NT2/D1 (cell line): ENCODE measurements around the gene HRH3.

Source experiments
- DNase-seq: peaks from one replicate; pipeline ENCODE4 v3.0.0-alpha.2; 2011; ENCODE audit warnings: low read depth, low spot score
- H3K27me3 ChIP-seq: 2 replicates; pipeline ENCODE4 v1.6.0; 2011; ENCODE audit warnings: mild to moderate bottlenecking; ENCODE audit not compliant: insufficient read length, insufficient read depth
- H3K36me3 ChIP-seq: 2 replicates; pipeline ENCODE4 v1.6.1; 2011; ENCODE audit warnings: mild to moderate bottlenecking, low read length, mixed read lengths; ENCODE audit not compliant: insufficient read depth, insufficient read length
- H3K4me1 ChIP-seq: 2 replicates; pipeline ENCODE4 v1.5.1; 2011; ENCODE audit not compliant: insufficient read depth, insufficient read length
- H3K4me3 ChIP-seq: 2 replicates; pipeline ENCODE4 v1.5.1; 2011; ENCODE audit warnings: low read depth; ENCODE audit not compliant: insufficient read length
- H3K9ac ChIP-seq: 2 replicates; pipeline ENCODE4 v1.6.0; 2011; ENCODE audit warnings: low read depth; ENCODE audit not compliant: insufficient read length
- H3K9me3 ChIP-seq: 2 replicates; pipeline ENCODE4 v1.5.1; 2011; ENCODE audit warnings: mild to moderate bottlenecking, low read length; ENCODE audit not compliant: insufficient read depth
- SUZ12 ChIP-seq: IDR thresholded peaks from 2 replicates; pipeline ENCODE4 v1.6.1; 2011; ENCODE audit not compliant: insufficient read length, insufficient read depth; ENCODE audit errors: extremely low read depth
- YY1 ChIP-seq: IDR thresholded peaks from 2 replicates; pipeline ENCODE4 v1.6.1; 2011; ENCODE audit not compliant: insufficient read length, insufficient read depth
- ZNF274 ChIP-seq: IDR thresholded peaks from 2 replicates; pipeline ENCODE4 v1.6.1; 2011; ENCODE audit warnings: mild to moderate bottlenecking, low read depth, low read length

The HRH3 gene

DNA sequence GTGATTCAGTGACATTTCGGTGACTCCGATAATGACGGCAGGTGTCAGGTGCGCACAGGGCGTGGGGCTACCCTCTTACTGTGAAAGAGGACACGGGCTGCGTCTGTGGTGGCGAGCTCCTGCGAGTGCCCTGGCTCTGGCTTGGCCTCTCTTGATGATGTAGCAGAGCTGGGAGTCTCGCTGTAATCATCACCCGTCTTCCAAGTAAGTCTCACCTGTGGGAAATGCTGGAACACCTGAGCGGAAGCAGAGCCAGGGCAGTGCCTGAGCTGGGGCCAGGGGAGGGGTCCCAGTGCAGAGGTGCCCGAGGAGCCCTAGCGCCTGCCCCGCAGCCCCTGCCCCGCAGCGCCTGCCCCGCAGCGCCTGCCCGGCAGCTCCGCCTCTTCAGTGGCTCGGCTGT is 23.0 kb upstream of the HRH3 start:
- TF ChIP-seq YY1 (no peak), ZNF274 (no peak), SUZ12 (no peak)
- Histone ChIP-seq H3K36me3 (peaks cover 26% of the 10 kb centered on the region), H3K4me1 (peaks cover 7% of the 10 kb centered on the region), H3K27me3 (peaks cover 3% of the 10 kb centered on the region), H3K9ac (no peak overlapping the region), H3K9me3 (no peaks in the 10 kb centered on the region), H3K4me3 (no peak overlapping the region)
- no peak for DNase-seq

- H3K36me3 ChIP-seq: peaks cover 26% of the 10 kb centered on the region
- no peaks in the 10 kb centered on the region for H3K9me3 ChIP-seq
- peaks cover 4% of the 10 kb centered on the region for H3K27me3 ChIP-seq
- H3K4me3 ChIP-seq: no peak overlapping the region
- no peak for TF ChIP-seq YY1
- no peak for TF ChIP-seq SUZ12
- no peak for TF ChIP-seq ZNF274
- peak overlapping the region; percentile 11 for H3K9ac ChIP-seq
- peaks cover 14% of the 10 kb centered on the region for H3K4me1 ChIP-seq
- no peak for DNase-seq
Measured at GRCh38 chr20:62242176-62242575, 22.1 kb upstream of the HRH3 start.

DNA sequence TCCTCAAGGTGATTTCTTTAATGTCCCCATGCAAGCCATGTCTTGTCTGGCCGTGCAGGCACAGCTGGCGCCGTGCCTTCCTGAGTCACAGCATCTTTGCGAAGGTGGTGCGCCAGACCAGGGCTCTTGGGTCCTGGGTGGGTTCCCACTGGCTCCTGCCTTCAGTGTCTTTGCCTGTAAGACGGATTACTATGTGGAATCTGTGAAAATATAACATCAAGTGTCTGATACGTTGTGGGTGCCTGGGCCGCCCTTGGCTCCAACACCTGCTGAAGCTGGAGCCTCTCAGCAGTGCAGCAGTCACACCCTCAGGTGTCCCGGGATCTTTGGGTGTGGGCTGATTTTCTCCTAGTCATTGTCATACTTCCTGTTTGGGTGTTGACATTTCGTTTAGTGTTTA is 21.4 kb upstream of the HRH3 start:
- TF ChIP-seq SUZ12 (no peak), YY1 (no peak), ZNF274 (no peak)
- peaks cover 26% of the 10 kb centered on the region for H3K36me3 ChIP-seq
- no peak for DNase-seq
- H3K27me3 ChIP-seq: peaks cover 9% of the 10 kb centered on the region
- H3K4me3 ChIP-seq: no peak overlapping the region
- H3K9me3 ChIP-seq: no peaks in the 10 kb centered on the region
- peaks cover 16% of the 10 kb centered on the region for H3K4me1 ChIP-seq
- no peak overlapping the region for H3K9ac ChIP-seq

DNA sequence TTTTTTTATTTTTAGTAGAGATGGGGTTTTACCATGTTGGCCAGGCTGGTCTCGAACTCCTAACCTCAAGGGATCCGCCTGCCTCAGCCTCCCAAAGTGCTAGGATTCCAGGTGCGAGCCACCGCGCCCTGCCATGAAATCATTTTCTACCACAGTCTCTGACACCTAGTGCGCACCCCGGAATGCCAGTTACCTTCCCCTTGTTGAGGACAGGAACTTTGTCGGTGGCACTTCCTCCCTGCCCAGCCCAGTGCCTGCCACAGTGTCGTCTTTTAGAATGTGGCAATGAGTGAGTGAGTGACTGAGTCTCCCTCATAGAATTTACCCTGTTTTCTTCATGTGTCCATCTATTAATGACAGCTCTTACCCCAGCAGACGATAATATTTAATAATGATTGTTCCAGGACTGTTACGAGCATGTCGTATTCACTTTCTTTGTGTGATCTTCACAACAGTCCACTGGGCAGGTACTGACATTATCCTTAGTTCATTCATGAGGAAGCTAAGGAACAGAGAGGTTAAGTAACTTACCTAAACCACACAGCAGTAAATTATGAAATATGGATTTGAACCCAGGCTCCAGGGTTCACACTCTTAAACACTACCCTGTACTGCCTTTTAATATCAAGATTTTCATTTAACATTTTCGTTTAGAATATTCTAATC is 20.1 kb upstream of the HRH3 start:
- H3K9me3 ChIP-seq: no peaks in the 10 kb centered on the region
- H3K9ac ChIP-seq: no peak overlapping the region
- H3K4me1 ChIP-seq: peaks cover 18% of the 10 kb centered on the region
- H3K4me3 ChIP-seq: no peak overlapping the region
- TF ChIP-seq ZNF274 (no peak), SUZ12 (no peak), YY1 (no peak)
- H3K36me3 ChIP-seq: peaks cover 23% of the 10 kb centered on the region
- DNase-seq: no peak
- peaks cover 18% of the 10 kb centered on the region for H3K27me3 ChIP-seq

DNA sequence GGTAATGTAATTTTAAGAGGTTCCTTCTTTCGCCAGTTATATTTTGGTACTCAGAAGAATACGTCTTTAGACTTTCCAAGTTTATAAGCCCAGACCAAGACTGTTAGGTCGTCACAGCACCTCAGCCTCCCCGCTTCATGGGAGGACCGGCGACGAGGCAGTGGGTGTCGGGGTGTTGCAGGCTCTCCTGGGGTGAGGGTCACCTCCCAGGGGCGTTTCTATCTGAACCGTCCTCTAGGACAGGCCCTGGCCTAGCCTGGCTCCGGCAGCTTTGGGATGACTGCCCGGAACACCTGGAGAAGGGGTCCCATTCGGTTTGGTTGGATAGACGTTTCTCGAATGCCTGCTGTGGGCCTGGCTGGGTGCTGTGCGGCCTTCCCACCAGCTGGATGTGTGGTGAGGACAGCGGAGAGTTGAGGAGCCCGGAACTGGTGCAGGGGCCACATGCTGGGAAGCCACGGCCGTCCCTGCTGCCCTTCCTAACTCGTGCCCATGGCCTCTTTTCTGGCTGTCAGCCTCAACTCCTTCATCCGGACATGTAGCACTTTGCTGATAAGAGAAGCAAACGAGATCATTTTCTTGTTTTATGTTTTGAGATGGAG is 19.3 kb upstream of the HRH3 start:
- TF ChIP-seq YY1: no peak
- no peak for TF ChIP-seq ZNF274
- TF ChIP-seq SUZ12: no peak
- peaks cover 19% of the 10 kb centered on the region for H3K36me3 ChIP-seq
- H3K27me3 ChIP-seq: peaks cover 18% of the 10 kb centered on the region
- no peaks in the 10 kb centered on the region for H3K9me3 ChIP-seq
- peak overlapping the region; percentile 78 for H3K9ac ChIP-seq
- no peak for DNase-seq
- peaks cover 18% of the 10 kb centered on the region for H3K4me1 ChIP-seq
- peak overlapping the region; percentile 77 for H3K4me3 ChIP-seq

- H3K4me1 ChIP-seq: peaks cover 18% of the 10 kb centered on the region
- peaks cover 18% of the 10 kb centered on the region for H3K27me3 ChIP-seq
- no peaks in the 10 kb centered on the region for H3K9me3 ChIP-seq
- peaks cover 17% of the 10 kb centered on the region for H3K36me3 ChIP-seq
- TF ChIP-seq ZNF274 (no peak), SUZ12 (no peak), YY1 (no peak)
- peak overlapping the region; percentile 78 for H3K9ac ChIP-seq
- DNase-seq: no peak
- H3K4me3 ChIP-seq: peak overlapping the region; percentile 77
Measured at GRCh38 chr20:62238569-62239277, 18.6 kb upstream of the HRH3 start.
